HTR-8/SVneo (cell line): ENCODE measurements around the gene TMEM182.

Experiments used
- DNase-seq: peaks from one replicate; pipeline ENCODE4 v3.0.0; 2011; ENCODE audit warnings: low spot score, mixed read lengths; ENCODE audit not compliant: insufficient read length
- FAIRE-seq: peaks from 2 replicates; lab custom pipeline; 2011; peaks lifted over from hg19 to GRCh38; lab: Jason Lieb, UNC

TMEM182 gene

DNA sequence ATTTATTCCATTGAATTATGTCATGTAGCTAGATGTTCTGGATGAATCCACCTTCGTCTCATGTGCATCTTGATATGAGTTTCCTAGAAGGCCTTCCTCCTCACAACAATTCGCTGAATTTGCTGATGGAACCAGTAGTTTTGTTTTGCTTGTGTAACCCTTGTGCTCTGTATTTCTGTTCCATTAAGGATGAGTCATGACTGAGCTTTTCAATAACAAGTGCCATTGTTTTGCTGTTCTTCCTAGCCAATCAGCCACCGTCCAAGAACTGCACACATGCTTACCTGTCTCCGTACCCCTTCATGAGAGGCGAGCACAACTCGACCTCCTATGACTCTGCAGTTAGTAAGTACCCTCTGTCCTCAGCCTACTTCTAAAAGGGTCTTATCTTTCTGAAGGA, 2.3 kb downstream of the TMEM182 start:
- FAIRE-seq, result no peak
- DNase-seq, result no peak

DNA sequence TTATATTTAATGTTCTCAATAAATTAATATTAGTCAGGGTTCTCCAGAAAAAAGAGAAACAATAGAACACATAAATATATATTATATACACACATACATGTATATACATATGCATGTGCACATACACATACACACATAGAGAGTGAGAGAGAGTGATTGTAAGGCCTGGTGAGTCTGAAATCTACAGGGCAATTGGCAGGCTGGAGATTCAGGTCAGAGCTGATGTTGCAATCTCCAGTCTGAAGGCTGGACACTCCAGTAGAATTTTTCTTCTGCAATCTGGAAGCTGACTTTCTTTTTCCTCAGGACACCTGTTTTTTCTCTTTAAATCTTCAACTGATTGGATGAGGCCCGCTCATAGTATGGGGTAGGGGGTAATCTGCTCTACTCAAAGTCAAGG, 3.2 kb downstream of the TMEM182 start:
- no peak for FAIRE-seq
- DNase-seq, result no peak

DNA sequence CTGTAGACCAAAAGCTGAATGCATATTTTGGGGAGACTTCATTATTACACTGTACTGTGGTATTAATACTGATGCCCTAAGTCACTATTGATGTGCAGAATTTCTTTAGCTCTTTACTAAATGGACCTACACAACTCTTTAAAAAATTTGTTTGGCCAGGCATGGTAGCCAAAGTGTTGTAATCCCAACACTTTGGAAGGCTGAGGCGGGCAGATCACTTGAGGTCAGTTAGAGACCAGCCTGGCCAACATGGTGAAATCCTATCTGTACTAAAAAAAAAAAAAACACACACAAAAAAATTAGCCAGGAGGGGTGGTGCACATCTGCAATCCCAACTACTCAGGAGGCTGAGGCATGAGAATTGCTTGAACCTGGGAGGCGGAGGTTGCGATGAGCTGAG, 6.4 kb downstream of the TMEM182 start:
- DNase-seq, result no peak
- no peak for FAIRE-seq

DNA sequence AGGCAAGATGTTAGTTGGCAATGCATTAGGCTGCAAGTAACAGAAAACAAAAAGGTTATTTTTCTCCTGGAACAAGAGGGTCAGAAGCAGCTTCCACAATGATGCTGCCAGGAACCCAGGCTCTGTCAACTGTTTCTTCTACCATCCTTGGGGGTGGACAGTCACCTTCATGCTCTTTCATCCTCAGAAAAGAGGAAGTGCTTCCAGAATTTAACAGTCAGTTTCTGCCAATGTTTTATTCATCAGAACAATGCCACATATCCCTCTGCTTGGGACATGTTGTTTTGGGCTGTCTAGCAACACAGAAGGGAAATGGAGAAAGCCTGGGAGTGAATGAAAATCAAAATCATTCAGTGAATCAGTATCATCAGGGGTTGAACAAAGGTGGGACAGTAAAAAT, 7.1 kb downstream of the TMEM182 start:
- FAIRE-seq, result no peak
- no peak for DNase-seq

DNA sequence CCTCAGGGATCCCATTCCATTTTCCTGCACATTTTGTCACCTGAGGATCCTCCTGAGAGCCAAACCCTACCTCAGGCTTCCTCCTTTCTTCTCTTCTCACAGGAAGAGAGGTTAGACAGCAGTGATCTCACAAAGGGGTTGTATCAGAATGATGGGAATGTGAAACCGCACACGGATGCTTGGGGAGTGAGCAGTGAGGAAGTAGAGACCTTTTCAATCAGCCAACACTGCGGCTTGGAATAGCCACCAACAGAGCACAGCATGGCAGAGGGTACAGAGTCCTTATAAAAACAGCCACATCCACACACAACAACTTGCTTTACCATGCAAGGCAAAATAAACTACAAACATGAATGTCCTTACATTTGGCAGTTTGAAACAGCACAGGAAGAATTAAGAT, 8.7 kb downstream of the TMEM182 start:
- FAIRE-seq, result no peak
- DNase-seq, result no peak

DNA sequence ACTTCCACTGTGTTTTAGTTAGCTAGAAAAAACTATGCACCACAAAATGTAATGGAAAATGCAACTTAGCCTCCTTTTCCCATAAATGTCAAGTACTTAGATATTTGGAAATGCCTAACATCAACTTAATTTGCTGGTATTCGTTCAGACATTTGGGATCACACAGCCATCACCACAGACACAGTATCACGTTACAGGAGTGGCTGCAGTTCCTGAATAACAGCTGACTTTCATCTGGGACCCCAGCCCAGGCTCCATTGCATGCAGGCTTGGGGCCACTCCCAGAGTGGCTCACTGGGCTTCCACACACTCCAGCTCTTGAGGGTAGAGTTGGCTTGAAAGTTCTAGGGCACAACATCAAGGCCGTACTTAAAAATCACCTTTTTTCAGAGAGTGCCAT, 9.3 kb downstream of the TMEM182 start:
- FAIRE-seq (no peak), DNase-seq (no peak)

DNA sequence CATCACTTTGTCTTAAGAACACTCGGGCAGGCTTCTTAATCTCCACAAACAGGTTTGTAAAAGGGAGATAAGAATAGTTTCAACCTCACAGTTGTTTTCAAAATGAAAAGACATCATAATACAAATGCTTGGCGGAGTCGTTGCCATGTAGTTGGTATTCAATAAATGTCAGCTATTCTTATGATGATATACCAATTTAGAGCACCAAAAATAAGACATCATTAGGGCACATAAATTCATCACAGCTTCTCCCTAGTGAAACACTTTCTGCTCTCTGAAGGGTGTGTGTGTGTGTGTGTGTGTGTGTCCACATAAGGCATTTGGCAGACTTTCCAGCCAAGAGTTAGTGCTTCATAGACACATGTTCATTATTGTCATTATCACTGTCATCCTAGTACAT, 10.8 kb downstream of the TMEM182 start:
- FAIRE-seq (no peak), DNase-seq (no peak)

DNA sequence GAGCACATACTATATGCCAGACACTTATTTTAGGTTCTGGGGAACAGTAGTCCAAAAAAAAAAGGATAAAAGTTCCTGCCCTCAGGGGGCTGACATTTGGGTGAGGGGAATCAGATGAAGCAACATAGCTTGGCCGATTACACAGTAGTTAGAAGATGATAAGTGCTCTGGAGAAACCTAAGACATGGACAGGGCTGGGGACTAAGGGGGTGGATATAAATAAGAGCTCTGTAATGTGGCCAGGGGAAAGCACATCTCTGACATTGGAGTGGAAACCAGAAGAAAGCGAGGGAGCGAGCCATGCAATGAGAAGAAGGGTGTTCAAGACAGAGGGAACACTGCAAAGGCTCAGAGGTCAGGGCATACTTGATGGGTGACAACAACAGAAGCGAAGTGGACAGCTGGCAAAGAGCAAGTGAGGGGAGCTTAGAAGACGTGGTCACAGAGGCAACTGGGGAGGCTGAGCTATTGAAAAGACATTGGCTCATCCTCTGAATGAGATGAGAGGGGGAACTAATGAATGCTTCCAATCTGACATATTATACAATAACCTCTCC, 11.4 kb downstream of the TMEM182 start:
- no peak for FAIRE-seq
- no peak for DNase-seq

DNA sequence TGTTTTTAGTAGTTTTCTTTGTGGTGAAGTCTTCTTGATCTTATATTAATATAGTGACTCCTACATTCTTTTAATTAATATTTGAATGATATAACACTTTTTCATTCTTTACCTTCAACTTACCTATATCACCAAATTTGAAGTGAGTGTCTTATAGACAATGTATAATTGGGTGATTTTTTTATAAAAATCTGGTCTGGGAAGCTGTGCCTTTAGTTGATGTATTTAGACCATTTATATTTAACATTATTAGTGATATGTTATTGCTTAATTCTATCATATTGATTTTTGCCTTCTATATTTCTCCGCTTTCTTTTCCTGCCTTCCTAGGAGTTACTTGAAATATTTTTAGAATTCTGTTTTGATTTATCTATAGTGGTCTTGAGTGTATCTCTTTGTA, 16.4 kb downstream of the TMEM182 start:
- no peak for FAIRE-seq

DNA sequence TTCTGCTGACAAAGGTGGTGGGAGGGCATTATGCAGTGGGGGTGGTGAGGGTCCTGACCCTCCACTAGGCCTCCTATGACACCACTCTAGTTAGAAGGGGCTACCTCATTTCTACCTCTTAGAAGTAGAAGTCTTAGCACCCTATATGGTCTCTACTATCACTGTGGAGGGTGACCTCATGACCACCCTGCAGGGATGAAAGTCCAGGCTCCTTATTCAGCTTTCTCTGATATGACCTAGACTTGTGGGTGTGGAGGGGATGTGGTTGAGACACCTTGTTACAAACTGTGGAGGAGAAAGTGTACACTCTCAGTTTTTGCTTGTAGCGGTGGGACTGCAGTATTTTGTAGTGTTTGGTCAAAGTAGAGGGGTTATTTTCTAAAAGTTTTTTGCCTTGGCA, 18.6 kb downstream of the TMEM182 start:
- FAIRE-seq (no peak), DNase-seq (no peak)

More for the DNA sequence above, 16.4 kb downstream of the TMEM182 start:
- DNase-seq, result no peak

DNA sequence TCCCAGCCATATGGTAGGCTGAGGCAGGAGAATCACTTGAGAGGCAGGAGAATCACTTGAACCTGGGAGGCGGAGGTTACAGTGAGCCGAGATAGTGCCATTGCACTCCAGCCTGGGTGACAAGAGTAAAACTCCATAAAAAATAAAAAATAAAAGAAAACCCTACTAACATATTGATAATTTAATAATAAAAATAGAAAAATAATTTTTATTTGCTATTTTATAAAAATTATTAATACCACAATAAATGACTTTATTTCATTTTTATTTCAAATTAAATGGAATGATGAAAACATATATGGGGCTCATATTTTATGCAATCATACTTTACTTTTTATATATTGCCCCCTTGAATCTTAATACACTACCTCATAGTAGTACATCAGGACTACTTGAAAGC, 20.4 kb downstream of the TMEM182 start:
- no peak for DNase-seq
- no peak for FAIRE-seq

DNA sequence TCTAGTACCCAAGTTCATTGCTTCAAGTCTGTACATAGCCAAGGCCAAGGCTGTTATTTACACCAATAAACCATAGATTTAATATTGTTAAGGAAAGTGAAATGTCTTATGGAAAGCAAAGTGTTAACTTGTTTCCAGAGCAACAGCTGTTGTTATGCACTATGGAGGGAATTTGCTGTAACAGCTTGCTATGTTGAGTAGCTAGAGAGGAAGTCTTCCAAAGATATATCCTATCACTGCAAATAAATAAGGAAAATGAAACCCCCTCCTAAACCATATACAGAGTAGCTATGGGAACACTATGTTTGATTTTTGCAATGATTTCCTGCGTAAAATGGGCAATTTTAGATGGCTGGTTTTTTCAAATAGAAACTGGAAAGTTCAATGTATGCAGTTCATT, 21.1 kb downstream of the TMEM182 start:
- DNase-seq (no peak), FAIRE-seq (no peak)

DNA sequence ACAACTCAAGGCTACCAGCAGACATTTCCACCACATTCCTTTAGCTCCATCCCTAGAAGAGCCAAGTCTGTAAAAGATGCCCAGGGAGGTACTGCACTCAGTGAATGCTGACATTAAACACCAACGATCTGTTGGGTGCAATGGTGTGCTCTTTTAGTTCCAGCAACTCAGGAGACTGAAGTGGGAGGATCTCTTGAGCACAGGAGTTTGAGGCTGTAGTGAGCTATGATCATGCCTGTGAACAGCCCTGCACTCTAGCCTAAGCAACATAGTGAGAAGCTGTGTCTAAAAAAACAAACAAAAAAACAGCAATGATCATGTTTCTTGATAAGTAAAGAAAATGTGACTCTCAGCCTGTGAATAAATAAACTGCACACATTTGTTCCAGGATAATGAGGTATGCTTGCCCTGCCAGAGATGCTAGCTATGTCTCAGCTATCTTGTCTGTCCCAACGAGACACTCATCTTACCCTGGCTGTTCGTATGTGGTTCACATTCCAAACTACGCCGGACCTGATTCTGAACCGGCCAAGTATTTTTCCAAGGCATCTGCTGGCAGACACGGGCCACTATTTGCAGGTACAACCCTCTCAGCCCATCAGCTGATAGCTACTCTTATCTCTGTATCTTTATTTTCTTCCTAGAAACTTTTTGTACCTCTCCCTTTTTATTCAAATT, 21.8 kb downstream of the TMEM182 start:
- FAIRE-seq, result no peak
- DNase-seq, result no peak

DNA sequence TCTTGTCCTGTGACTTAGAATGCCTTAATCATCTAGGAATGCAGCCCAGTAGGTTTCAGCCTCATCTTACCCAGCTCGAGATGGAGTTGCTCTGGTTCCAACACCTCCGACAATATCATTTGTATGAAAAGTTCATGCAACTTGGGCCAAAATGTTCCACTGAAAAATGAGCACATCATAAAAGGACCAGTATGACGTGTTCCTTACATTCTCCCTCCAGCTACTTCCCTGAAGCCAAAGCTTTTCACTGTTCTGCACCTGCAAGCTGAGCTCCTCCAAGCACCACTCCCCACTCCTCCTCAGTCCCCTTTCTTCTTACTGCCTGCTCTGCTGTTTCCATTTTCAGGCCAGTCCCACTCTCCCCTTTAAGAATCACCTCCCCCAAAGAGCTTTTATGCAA, 23.1 kb downstream of the TMEM182 start:
- no peak for DNase-seq

DNA sequence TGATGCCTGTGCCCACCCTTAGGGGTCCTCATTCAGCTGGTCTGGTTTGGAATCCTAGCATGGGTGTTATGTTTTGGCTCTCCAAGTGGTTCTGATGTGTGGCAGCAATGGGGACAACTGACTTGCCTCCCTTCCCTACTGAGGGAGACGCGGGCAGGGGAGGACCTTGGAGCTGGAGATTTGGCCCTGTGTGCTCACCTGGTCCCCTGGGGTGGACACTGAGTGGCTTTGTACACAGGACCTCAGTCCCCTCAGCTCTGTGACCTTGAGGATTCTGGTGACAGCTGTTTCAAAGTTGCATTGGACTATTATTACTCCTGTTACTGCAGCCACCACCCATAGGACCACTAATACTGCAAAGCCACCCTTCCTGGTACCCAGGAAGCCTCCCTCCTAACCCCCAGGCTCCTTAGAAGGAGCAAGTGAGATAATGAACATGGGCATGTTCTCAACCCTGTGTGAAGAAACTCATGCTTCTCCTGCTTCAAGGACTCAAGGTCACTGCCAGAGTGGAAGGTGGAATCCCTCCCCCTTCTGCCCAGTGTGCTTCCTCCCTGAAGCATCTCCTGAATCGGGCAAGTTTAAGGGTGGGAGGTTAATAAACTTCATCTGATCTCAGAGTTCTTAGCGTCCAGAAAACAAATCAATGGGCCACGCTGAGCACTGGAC, 26.5 kb downstream of the TMEM182 start:
- DNase-seq (no peak), FAIRE-seq (no peak)

More for the DNA sequence above, 23.1 kb downstream of the TMEM182 start:
- no peak for FAIRE-seq

DNA sequence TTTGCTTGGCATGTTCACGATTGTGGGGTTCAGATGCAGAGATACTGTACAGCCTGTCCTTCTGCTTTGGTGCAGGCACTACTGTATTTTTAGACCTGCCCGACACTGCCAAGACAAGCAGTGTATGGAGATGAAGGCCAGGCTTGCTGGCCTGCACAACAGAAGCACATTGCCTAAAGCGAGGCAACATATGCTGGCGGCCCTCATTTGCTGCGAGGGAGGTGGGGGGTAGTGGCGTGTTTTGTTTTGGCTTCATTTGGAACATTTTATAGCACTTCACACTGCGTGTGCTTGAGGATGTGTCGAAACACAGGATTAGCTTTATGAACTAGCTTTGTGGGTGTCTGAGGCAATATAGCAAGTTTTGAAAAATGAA, 27.0 kb downstream of the TMEM182 start:
- FAIRE-seq (no peak), DNase-seq (no peak)

DNA sequence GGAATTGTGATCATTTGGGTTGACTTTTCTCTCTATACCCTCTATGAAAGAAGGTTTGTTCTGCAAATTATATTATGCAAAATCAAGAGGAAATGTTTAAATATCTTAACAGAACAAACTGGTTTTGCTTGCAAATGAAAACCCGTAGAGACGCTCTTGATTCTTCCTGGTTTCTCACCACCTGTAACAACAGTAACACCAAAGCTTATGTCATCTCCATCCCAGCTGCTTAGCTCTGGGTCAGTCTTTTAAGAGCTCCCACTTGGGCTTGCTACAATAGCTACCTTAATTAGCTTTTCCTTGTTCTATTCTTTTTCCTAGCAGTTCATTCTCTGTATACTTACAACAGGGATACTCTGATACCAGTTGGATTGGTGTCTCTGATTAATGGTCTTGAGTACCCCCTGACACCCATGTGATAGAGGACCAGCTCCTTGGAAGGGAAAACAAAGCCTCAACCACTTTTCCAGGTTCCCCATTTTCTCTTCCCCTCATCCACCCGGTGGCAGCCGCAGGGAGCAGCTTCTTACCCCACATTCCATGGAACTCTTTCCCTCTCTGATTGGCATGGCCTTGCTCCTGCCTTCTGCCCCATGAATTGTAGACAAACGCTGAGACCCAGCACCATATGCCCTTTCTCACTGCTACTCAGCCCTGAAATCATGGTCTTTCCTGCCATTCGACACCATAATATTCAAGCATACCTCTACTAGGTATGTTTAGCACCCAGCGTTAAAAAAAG, 27.7 kb downstream of the TMEM182 start:
- no peak for DNase-seq
- no peak for FAIRE-seq

DNA sequence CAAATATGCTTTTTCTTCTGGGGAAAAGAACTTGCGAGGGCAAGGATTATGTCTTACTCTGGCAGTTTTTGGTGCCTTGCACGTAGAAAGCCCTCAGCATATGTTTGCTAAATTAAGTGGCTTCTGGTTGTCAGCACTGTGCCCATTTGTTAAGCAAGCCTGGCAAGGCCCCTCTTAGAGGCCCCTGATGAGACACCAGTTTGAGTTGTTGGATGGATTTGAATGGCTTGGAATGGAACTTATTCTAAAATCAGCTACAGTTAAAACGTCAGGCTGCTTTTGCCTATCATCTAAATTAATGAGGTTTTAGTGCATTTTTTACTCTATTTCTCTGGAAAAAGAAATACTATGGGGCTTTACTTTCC, 28.2 kb downstream of the TMEM182 start:
- FAIRE-seq, result no peak

DNA sequence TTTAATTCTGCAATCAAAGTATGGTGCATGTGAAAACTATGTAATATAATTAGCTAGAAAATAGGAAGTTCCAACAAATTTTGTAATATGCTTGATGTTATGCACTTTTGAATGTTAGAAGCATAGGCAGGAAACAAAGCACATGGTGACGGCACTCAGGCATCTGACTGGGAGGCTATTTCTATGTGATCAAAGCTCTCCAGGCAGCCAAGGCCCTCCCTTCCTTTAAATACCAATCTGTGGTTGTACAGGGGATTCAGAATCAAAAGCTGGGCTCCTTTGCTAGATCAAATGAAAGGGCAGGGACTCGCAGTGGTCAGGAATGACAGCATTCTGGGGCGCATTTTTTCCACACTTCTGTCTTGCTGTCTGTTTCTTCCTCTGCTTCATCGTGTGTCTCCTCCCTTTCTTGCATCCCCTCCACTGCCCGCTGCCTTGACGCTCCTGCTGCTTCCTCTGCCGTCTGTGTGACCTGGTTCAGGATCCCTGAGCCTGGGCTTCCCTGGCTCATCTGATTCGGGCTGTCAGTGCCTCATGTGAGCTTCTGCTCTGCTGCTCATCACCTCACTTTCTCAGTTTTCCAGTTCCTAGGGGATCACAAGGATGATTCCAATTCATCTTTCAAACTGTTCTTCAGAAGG, 30.9 kb downstream of the TMEM182 start:
- DNase-seq (no peak), FAIRE-seq (no peak)

More for the DNA sequence above, 28.2 kb downstream of the TMEM182 start:
- no peak for DNase-seq

DNA sequence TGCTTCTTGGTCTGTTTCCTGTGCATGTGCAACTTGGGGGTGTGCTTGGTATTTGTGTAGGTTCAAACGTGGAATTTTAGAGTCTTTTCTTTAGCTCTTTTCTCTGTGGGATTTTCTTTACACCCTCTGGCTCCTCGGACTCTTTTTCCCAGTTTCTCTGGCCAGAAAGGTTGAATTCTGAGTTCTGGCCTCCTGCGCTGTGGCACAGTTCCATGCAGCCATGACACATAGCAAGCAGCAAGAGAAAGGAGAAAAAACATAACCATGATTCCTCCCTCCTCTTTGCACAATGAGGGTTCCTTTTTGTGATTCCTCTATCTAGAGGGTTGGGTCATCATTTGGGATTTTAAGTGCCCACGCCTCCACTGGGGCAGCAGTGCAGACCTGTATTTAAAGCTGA, 33.8 kb downstream of the TMEM182 start:
- DNase-seq (no peak), FAIRE-seq (no peak)

DNA sequence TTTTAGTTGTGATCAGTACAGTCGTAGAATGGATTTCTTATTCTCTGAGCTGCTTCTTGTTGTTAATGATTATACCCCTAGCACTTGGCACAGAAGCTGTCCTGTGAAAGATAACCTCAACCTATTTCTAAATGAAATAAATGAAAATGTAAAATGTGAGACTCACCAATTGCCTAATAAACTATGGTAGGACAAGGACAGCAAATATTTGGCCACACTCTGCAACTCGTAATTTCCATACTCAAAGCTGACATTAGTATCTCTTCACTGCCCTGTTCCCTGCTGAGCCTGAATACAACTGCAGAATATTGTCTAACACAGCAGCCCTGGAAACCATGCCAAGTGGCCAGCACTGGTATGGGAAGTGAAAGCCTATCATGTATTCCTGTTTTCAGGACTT, 34.5 kb downstream of the TMEM182 start:
- FAIRE-seq, result no peak

More for the DNA sequence above, 34.5 kb downstream of the TMEM182 start:
- no peak for DNase-seq
